Measurements from ENCODE around the gene RAD51B. TPM values are rescaled to one million over a fixed set of nuclear protein-coding genes. Genes with fewer than 3 reads are reported as not detected.

RAD51B gene
- total and polyA plus RNA-seq, 2 of the 13 experiments (the other 11 are each of a cell fraction or from before 2014, with no cell fraction given), result 7.0 to 9.5 TPM

DNA sequence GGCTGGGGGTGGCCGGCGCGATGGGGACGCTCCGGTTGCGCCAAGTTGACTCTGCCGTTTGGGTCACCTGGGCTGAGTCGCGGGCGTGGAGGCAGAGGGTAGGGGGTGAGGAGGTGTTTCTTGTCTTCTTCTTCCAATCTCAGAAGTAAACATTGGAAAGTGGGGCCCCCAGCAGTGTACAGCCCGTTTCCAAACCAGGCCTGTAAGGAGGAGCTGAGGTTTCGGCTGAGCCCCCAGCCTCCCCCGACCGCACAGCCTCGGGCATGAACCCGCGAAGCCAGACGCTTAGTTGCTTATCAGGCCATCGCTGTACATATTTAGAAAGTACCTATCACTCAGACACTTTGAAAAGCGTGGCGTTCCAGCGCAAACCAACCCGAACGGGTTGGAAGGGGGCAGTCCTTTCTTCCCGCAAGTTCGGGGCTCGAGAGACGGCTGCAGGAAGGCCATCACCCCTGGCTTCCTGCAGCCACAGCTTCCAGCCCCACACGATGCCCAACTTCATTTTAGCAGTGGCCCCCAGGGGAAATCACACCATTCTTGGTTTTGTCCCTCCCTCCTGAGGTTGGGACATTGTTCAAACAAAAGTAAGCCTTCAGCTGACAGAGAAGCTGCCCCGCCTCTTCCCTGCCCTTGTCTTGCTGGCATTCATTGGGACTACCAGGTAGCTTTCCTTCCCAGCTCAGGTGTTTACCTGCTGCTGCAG, 809.2 kb downstream of the RAD51B start (continued):
- TF ChIP-seq SOX13 (IDR thresholded peaks at IDR 0.05) (no peak), SOX13 (CRISPR knock-in tag; conservative IDR thresholded peaks at IDR 0.05 in 1 of 2, IDR thresholded peaks at IDR 0.05 in 1 of 2) (peak in 1 of 2 experiments; percentile 84; a peak in 2 of 4 replicates), FOXM1 (CRISPR knock-in tag; IDR thresholded peaks at IDR 0.05) (no peak), TAF15 (IDR thresholded peaks at IDR 0.05; ENCODE audit: low read depth, low read length, poor library complexity, severe bottlenecking) (no peak), SOX5 (CRISPR knock-in tag; IDR thresholded peaks at IDR 0.05; ENCODE audit: borderline replicate concordance) (peak; percentile 40; the same call in 1 of the 2 replicates), MEF2D (CRISPR knock-in tag; IDR thresholded peaks at IDR 0.05) (no peak), WIZ (CRISPR knock-in tag; IDR thresholded peaks at IDR 0.05) (no peak), KIAA2018 (CRISPR knock-in tag; IDR thresholded peaks at IDR 0.05; ENCODE audit: borderline replicate concordance) (no peak), ZC3H13 (CRISPR knock-in tag; IDR thresholded peaks at IDR 0.05) (no peak), CAMTA2 (CRISPR knock-in tag; IDR thresholded peaks at IDR 0.05; ENCODE audit: borderline replicate concordance) (no peak), PATZ1 (CRISPR knock-in tag; IDR thresholded peaks at IDR 0.05) (0 out of 2 replicates have a peak, but pooled peaks have one; percentile 37), ATM (IDR thresholded peaks at IDR 0.05; ENCODE audit: borderline replicate concordance) (no peak)

All from HepG2 (cell line).